Prostate gland (tissue), 2 donors: ENCODE data around the gene CNP. TPM values are rescaled to one million over a fixed set of nuclear protein-coding genes. Genes with fewer than 3 reads are reported as not detected.

Experiments
- DNase-seq: peaks from one replicate; pipeline ENCODE4 v3.0.0-alpha.2; 2019; ENCODE audit warnings: low spot score
- H3K27ac ChIP-seq, 2 donors: fragments of 200-600 bp; sonication (generic); 2 replicates each; pipeline ENCODE4 v1.5.1; 2017 to 2019
- H3K27me3 ChIP-seq: fragments of 200-600 bp; sonication (generic); replicated peaks from 2 replicates; pipeline ENCODE4 v1.5.1; 2019; ENCODE audit not compliant: insufficient read depth
- H3K36me3 ChIP-seq, 2 donors: fragments of 200-600 bp; sonication (generic); 1 replicate in 1 of 2; 2 replicates in 1 of 2; pipeline versions ENCODE4 v1.5.1 to v1.8.1; 2017 to 2019
- H3K4me1 ChIP-seq: fragments of 200-600 bp; sonication (generic); replicated peaks from 2 replicates; pipeline ENCODE4 v1.5.1; 2019
- H3K4me3 ChIP-seq, 2 donors: fragments of 200-600 bp; sonication (generic); 2 replicates each; pipeline ENCODE4 v1.5.1; 2017 to 2019
- H3K9me3 ChIP-seq: fragments of 200-600 bp; sonication (generic); 2 replicates; pipeline ENCODE4 v1.5.1; 2017
- CTCF ChIP-seq, 4 experiments: fragments of 200-600 bp in 2 of 4; fragments of 450-650 bp in 2 of 4; sonication (generic) in 2 of 4; IDR thresholded peaks; 1 replicate in 3 of 4; 2 replicates in 1 of 4; pipeline ENCODE4 v1.5.1; 2016 to 2019; ENCODE audit warnings: antibody characterized with exemption in 4 of 4, mild to moderate bottlenecking in 2 of 4, moderate library complexity in 2 of 4
- POLR2A ChIP-seq: fragments of 450-650 bp; IDR thresholded peaks from one replicate; pipeline ENCODE4 v1.6.1; 2016; ENCODE audit warnings: antibody characterized with exemption, mild to moderate bottlenecking
- POLR2AphosphoS5 ChIP-seq: sonication (generic); formaldehyde crosslinking; IDR thresholded peaks from one replicate; pipeline ENCODE4 v1.6.1; 2017; ENCODE audit warnings: antibody characterized with exemption
- WGBS: methylation state at CpG from one replicate; pipeline ENCODE4 v1.1.5; 2018; 5-methylcytosine and 5-hydroxymethylcytosine counted together
- intact Hi-C: fragments of 100-400 bp; cut with DNase I; formaldehyde crosslinking; loops from one replicate; pipeline ENCODE4 v1.14.2; 2022
- total RNA-seq, 2 donors: library from RNA; depleted of rRNA; stranded (reverse); fragments of >200 nt; gene quantifications; one replicate each; pipeline ENCODE4 v1.1.0, GENCODE V29; 2016

Gene CNP
- total RNA-seq, 2 donors from 2014 or later, result 85.8 to 117 TPM

- Histone ChIP-seq H3K4me3 (peak within 1 kb of the TSS; percentile 85 to 89), H3K27me3 (no peaks in the 10 kb centered on the region), H3K36me3 (no peaks in the 10 kb centered on the region), H3K9me3 (no peaks in the 10 kb centered on the region), H3K4me1 (peaks cover 8% of the 10 kb centered on the region), H3K27ac (peak within 1 kb of the TSS; percentile 90 to 93)
- WGBS, result under 1% methylated on average over 48 of the region's 70 CpGs
- DNase-seq, result peak; percentile 89
- intact Hi-C loops, result loop anchor here (5.0 kb wide), 1 partner anchor 50 kb away; the partner anchor contains the start of gene CNP
- peak; percentile 83 for TF ChIP-seq POLR2AphosphoS5
- TF ChIP-seq CTCF (IDR thresholded peaks at IDR 0.05), result peak in 2 of 4 experiments; percentile 38
- TF ChIP-seq POLR2A, result peak; percentile 67
Observed at GRCh38 chr17:42016941-42017865, 50.6 kb downstream of the CNP start, which contains the start of gene DNAJC7. Gene DNAJC7, minus strand, starts transcription at chr17:42017439. Its CDS starts 23 bp downstream, at chr17:42017416.

- Histone ChIP-seq H3K4me3 (peak overlapping the region; percentile 85 to 89), H3K36me3 (peaks cover 0 to 3% of the 10 kb centered on the region in 2 donors), H3K9me3 (no peaks in the 10 kb centered on the region), H3K4me1 (peaks cover 8% of the 10 kb centered on the region), H3K27me3 (no peaks in the 10 kb centered on the region), H3K27ac (peak overlapping the region; percentile 90 to 93)
- under 1% methylated on average over 11 of the region's 11 CpGs for WGBS
- TF ChIP-seq POLR2AphosphoS5, result no peak
- TF ChIP-seq POLR2A, result no peak
- TF ChIP-seq CTCF (IDR thresholded peaks at IDR 0.05), result no peak
- intact Hi-C loops, result loop anchor here (5.0 kb wide), 1 partner anchor 51 kb away; the partner anchor contains the start of gene CNP
- DNase-seq, result no peak
Observed at GRCh38 chr17:42017866-42018200, 51.2 kb downstream of the CNP start.

GRCh38 chr17:42018339-42018738 lies 51.7 kb downstream of the CNP start:
- peak overlapping the region in 1 of 2 donors; percentile 89 for H3K4me3 ChIP-seq
- H3K36me3 ChIP-seq, result peaks cover 0 to 5% of the 10 kb centered on the region in 2 donors
- peak overlapping the region; percentile 90 to 93 for H3K27ac ChIP-seq
- no peaks in the 10 kb centered on the region for H3K9me3 ChIP-seq
- peaks cover 8% of the 10 kb centered on the region for H3K4me1 ChIP-seq
- intact Hi-C loops, result loop anchor here (5.0 kb wide), 1 partner anchor 51 kb away; the partner anchor contains the start of gene CNP
- no peak for TF ChIP-seq CTCF (IDR thresholded peaks at IDR 0.05)
- no peak for TF ChIP-seq POLR2AphosphoS5
- no peak for TF ChIP-seq POLR2A
- WGBS, result 42% methylated on average over 3 of the region's 3 CpGs
- H3K27me3 ChIP-seq, result no peaks in the 10 kb centered on the region
- no peak for DNase-seq

GRCh38 chr17:42018988-42019387 lies 52.4 kb downstream of the CNP start:
- peaks cover 8% of the 10 kb centered on the region for H3K4me1 ChIP-seq
- intact Hi-C loops, result loop anchor here (5.0 kb wide), 1 partner anchor 52 kb away; the partner anchor contains the start of gene CNP

More at GRCh38 chr17:42018988-42019387, 52.4 kb downstream of the CNP start:
- no peak for DNase-seq
- no peaks in the 10 kb centered on the region for H3K9me3 ChIP-seq
- H3K27me3 ChIP-seq, result no peaks in the 10 kb centered on the region
- H3K36me3 ChIP-seq, result peaks cover 6 to 9% of the 10 kb centered on the region in 2 donors
- 96% methylated on average over 4 of the region's 4 CpGs for whole genome bisulfite sequencing
- no peak for TF ChIP-seq POLR2AphosphoS5
- TF ChIP-seq POLR2A, result no peak
- no peak for TF ChIP-seq CTCF (IDR thresholded peaks at IDR 0.05)
- H3K4me3 ChIP-seq, result no peak overlapping the region
- no peak overlapping the region for H3K27ac ChIP-seq
